Osteocyte (in vitro differentiated cells): Measurements from ENCODE around the gene ZNF462. TPM values are rescaled to one million over a fixed set of nuclear protein-coding genes. Genes with fewer than 3 reads are reported as not detected.

ENCODE experiments used
- DNase-seq: peaks from one replicate; pipeline ENCODE4 v3.0.0; 2021; ENCODE audit warnings: mixed read lengths; ENCODE audit not compliant: unreplicated experiment; ENCODE audit errors: extremely low spot score
- H3K27ac Mint-ChIP-seq: one replicate; pipeline ENCODE4 v1.8.0; 2021; ENCODE audit warnings: mild to moderate bottlenecking, mixed read lengths; ENCODE audit not compliant: unreplicated experiment
- H3K27me3 Mint-ChIP-seq: one replicate; pipeline ENCODE4 v1.8.0; 2021; ENCODE audit warnings: mixed read lengths; ENCODE audit not compliant: unreplicated experiment
- H3K36me3 Mint-ChIP-seq: one replicate; pipeline ENCODE4 v1.8.0; 2021; ENCODE audit warnings: mixed read lengths; ENCODE audit not compliant: unreplicated experiment
- H3K4me1 Mint-ChIP-seq: one replicate; pipeline ENCODE4 v1.8.0; 2021; ENCODE audit warnings: mixed read lengths; ENCODE audit not compliant: unreplicated experiment
- H3K4me3 Mint-ChIP-seq: one replicate; pipeline ENCODE4 v1.8.0; 2021; ENCODE audit warnings: mild to moderate bottlenecking, moderate library complexity, mixed read lengths; ENCODE audit not compliant: unreplicated experiment
- H3K9me3 Mint-ChIP-seq: one replicate; pipeline ENCODE4 v1.8.0; 2021; ENCODE audit warnings: mixed read lengths; ENCODE audit not compliant: unreplicated experiment
- CTCF ChIP-seq: fragments of 200-600 bp; sonication (generic); IDR thresholded peaks from 2 replicates; pipeline ENCODE4 v1.5.0; 2021; ENCODE audit warnings: antibody characterized with exemption, mild to moderate bottlenecking, moderate library complexity
- total RNA-seq: library from RNA; stranded (reverse); gene quantifications from 2 replicates; pipeline ENCODE4 v1.2.1, GENCODE V29; 2021

ZNF462 gene
- total RNA-seq, 1 donor from 2014 or later: 55.0 TPM

DNA sequence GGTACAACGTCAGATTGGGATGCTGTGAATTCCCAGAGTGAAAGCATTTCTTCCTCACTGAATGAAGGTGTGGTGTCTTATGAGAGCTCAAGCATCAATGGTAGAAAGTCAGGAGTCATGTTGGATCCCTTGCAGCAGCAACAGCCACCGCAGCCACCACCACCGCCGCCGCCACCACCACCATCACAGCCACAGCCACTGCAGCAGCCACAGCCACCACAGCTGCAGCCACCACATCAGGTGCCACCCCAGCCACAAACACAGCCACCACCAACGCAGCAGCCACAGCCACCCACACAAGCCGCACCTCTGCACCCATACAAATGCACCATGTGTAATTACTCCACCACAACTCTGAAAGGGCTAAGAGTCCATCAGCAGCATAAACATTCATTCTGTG is 62.4 kb downstream of the ZNF462 start:
- no peak overlapping the region for H3K27ac Mint-ChIP-seq
- H3K36me3 Mint-ChIP-seq: peaks cover 60% of the 10 kb centered on the region
- H3K9me3 Mint-ChIP-seq: peaks cover 5% of the 10 kb centered on the region
- no peak for TF ChIP-seq CTCF
- no peak for DNase-seq
- H3K27me3 Mint-ChIP-seq: no peaks in the 10 kb centered on the region
- no peak overlapping the region for H3K4me3 Mint-ChIP-seq
- peaks cover 18% of the 10 kb centered on the region for H3K4me1 Mint-ChIP-seq

- Mint-ChIP-seq H3K27ac (no peak overlapping the region), H3K4me3 (no peak overlapping the region), H3K9me3 (peaks cover 5% of the 10 kb centered on the region), H3K36me3 (peaks cover 85% of the 10 kb centered on the region), H3K27me3 (no peaks in the 10 kb centered on the region), H3K4me1 (peaks cover 3% of the 10 kb centered on the region)
- no peak for TF ChIP-seq CTCF
- no peak for DNase-seq
These were observed 65.0 kb downstream of the ZNF462 start for GRCh38 chr9:106927916-106928315.

DNA sequence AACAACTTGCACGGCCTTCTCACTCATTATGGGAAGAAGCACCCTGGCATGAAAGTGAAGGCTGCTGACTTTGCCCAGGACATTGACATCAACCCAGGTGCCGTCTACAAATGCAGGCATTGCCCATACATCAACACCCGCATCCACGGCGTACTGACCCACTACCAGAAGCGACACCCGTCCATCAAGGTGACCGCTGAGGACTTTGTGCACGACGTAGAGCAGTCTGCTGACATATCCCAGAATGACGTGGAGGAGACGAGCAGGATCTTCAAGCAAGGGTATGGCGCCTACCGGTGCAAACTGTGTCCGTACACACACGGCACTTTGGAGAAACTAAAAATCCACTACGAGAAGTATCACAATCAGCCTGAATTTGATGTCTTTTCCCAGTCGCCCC is 65.4 kb downstream of the ZNF462 start:
- Mint-ChIP-seq H3K27ac (no peak overlapping the region), H3K27me3 (no peaks in the 10 kb centered on the region), H3K9me3 (peaks cover 5% of the 10 kb centered on the region), H3K4me3 (no peak overlapping the region), H3K36me3 (peaks cover 86% of the 10 kb centered on the region), H3K4me1 (peaks cover 4% of the 10 kb centered on the region)
- no peak for DNase-seq
- TF ChIP-seq CTCF: no peak

DNA sequence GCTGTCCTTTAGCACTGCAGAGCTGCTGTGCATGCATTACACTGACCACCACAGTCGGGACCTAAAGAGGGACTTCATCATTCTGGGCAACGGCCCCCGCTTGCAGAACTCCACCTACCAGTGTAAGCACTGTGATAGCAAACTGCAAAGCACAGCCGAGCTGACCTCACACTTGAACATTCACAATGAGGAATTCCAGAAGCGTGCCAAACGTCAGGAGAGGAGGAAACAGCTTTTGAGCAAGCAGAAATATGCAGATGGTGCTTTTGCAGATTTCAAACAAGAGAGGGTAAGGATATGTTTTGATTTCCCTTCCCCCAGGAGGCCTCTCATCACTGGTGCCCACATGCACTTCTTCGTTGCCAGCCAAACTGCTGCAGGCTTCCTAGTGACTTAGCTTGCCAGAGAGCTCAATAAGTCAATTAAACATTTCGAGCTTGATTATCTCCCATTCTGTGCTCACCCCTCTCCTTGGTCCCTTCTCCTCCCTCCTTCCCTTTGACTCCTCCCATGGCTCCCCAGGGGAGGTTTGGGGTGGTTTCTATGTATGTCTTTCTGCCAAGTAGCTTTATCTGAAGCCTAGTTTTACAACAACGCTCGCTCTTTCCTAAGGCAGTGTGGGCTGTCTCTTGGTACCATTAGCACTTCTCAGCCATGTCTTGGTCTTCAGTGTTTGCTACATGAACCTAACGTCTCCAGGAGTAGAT is 66.7 kb downstream of the ZNF462 start:
- DNase-seq: no peak
- no peak for TF ChIP-seq CTCF
- Mint-ChIP-seq H3K36me3 (peaks cover 81% of the 10 kb centered on the region), H3K4me1 (peaks cover 6% of the 10 kb centered on the region), H3K4me3 (no peak overlapping the region), H3K27me3 (no peaks in the 10 kb centered on the region), H3K9me3 (peaks cover 5% of the 10 kb centered on the region), H3K27ac (no peak overlapping the region)

DNA sequence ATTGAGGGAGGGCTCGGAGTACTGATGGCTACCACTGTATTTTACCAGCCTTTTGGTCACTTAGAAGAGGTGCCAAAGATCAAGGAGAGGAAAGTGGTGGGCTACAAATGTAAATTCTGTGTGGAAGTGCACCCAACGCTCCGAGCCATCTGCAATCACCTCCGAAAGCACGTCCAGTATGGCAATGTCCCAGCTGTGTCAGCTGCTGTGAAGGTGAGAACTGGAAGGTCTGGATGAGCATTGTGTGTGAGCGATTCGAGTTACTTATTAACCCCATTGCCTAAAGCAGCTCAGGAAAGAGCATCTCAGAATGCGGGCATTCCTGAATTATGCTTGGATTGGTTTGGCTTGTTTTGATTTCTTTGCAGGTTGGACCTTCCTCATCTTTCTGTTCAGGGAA is 67.5 kb downstream of the ZNF462 start:
- H3K27ac Mint-ChIP-seq: no peak overlapping the region
- H3K36me3 Mint-ChIP-seq: peaks cover 78% of the 10 kb centered on the region
- peaks cover 5% of the 10 kb centered on the region for H3K9me3 Mint-ChIP-seq
- TF ChIP-seq CTCF: no peak
- DNase-seq: no peak
- no peak overlapping the region for H3K4me3 Mint-ChIP-seq
- peaks cover 6% of the 10 kb centered on the region for H3K4me1 Mint-ChIP-seq
- H3K27me3 Mint-ChIP-seq: no peaks in the 10 kb centered on the region
